G401.6 (cell line): Measurements from ENCODE around the gene ICAM1.

Experiments
- FAIRE-seq: peaks from 2 replicates; lab custom pipeline; 2012; peaks lifted over from hg19 to GRCh38; lab: Jason Lieb, UNC

ICAM1 gene

DNA sequence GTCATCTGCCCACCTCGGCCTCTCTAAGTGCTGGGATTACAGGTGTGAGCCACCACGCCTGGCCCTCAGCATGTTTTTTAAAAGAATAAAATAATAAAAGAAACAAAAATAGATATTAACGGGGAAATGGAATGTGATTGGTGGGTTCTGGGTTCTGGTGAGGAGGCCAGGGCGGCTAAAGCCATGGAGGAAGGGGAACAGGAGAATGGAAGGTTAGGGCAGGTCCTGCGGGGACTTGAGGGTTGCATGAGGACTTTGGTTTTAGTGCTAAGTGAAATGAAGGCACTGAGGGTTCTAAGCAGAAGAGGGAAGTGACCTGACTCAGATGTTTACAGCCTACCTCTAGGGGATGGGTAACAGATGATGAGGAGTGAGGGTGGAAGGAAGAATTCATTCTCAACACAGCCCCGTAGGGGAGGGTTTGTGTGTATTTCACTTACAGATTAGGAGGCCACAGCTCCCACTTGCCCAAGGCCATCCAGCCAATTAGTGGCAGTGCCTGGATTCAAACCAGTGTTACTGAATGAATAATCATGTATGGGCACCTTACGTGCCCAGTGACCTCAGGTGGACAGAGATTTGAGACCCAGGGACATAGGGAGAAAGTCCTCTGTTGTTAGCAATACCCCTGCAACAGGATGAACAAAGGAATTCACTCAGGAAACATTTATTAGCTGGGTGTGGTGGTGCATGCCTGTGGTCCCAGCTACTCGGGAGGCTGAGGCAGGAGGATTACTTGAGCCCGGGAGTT is 25.6 kb upstream of the ICAM1 start:
- no peak for FAIRE-seq

DNA sequence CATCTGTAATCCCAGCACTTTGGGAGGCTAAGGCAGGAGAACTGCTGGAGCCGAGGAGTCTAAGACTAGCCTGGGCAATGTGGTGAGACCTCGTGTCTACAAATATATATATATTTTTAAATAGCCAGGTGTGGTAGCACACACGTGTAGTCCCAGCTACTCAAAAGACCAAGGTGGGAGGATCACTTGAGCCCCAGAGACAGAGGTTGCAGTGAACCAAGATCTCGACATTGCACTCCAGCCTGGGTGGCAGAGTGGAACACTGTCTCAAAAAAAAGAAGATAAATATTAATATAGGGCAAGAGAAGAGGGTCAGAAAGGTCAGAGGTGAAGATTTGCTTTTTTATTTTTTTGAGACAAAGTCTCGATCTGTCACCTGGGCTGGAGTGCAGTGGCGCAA is 24.4 kb upstream of the ICAM1 start:
- FAIRE-seq, result no peak

DNA sequence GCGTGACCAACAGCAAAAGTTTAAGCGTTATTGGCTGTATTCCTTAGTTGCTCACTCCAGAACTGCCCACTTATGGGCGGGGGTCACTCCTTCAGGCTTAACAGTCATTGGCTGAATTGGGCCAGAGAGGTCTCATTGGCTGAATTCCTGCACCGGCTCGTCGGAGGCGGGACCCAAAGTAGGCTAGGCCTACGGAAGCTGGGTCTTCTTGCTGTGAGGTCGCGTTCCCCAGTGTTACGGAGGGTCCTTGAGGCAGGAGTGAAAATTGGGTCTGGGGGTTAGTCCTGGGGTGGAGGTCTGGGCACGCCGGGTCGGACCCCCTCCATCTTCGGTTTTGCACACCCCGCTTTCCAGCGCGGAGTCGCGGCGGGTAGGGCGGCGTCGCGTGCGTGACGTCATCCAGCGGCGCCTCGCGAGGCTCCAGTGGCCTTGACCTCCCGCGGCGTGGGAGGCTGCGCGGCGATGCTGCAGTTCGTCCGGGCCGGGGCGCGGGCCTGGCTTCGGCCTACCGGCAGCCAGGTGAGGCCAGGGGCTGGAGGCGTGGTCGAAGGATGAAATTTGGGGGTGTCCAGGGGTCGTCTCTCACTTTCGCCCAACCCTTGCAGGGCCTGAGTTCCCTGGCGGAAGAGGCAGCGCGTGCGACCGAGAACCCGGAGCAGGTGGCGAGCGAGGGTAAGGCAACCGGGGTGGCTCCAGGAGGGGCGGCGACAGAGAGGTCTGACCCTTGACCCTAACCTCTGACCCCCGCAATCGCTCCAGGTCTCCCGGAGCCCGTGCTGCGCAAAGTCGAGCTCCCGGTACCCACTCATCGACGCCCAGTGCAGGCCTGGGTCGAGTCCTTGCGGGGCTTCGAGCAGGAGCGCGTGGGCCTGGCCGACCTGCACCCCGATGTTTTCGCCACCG is 18.9 kb upstream of the ICAM1 start, which contains the start of gene MRPL4:
MRPL4 (plus strand) TSS at position 423 of the 903 bp plus-strand sequence; CDS start at position 463, 40 bp downstream.
- FAIRE-seq, result peak; percentile 99

DNA sequence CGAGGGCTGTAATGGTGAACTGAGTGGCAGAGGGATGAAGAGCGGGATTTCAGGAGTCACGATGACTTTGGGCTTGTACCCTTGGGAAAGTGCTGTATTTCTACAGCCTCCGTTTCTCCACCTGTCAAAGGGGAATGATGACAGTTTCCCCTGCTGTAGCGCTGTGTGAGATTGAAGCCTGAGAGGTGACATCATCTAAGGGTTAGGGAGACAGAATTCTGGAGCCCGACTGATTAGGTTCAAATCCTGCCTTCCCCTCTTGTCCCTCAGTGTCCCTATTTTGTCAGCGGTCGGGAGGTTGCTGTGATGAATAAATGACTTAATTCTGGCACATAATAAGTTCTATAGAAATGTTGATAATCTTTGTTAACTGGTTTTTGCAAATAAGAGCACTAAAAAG is 18.2 kb upstream of the ICAM1 start:
- FAIRE-seq, result no peak

DNA sequence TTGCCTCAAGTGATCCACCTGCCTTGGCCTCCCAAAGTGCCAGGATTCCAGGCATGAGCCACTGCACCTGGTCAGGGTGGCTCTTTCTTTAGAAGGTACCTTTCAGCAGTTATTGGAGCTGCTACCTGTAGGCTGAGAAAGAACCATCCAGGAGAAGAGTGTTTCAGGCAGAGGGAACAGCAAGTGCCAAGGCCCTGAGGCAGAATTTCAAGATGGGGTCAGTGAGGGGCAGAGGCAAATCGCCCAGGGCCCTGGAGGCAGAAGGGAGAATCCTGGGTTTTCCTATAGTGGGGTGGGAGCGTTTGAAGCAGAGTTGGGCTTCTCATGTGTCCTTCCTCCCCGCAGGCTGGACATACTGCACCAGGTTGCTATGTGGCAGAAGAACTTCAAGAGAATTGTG is 16.7 kb upstream of the ICAM1 start:
- no peak for FAIRE-seq

DNA sequence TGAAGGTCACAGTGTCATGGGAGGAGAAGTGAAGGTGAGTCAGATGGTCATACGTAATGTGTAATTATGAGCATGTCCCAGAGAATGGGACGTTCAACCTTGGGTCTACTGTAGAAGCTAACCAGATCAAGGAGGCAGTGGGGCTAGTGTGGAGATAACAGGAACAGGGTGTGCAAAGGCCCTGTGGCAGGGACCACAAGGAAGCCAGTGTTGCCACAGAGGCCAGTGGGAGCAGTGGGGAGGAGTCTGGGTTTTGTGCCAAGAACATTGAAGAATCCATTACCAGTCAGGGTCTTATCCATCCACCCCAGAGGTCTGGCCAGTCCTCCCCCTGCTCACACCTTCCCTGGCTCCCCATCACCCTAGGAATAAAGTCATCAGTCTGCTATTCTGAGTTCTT is 15.6 kb upstream of the ICAM1 start:
- FAIRE-seq, result no peak

DNA sequence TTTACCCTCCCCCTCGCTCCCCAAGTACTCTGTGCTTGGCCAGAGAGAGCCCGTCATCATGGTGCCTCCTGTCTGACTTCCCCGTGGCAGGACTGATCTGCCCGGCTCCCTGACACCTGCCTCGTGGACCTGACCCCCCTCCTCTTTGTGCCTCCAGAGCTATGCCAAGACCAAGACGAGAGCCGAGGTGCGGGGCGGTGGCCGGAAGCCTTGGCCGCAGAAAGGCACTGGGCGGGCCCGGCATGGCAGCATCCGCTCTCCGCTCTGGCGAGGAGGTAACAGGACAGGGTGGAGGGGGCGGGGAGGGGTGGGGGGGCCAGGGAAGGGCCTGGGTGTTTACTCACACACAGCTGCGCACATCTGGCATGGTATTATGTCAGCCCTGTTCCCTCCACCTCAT is 14.4 kb upstream of the ICAM1 start:
- FAIRE-seq, result no peak

DNA sequence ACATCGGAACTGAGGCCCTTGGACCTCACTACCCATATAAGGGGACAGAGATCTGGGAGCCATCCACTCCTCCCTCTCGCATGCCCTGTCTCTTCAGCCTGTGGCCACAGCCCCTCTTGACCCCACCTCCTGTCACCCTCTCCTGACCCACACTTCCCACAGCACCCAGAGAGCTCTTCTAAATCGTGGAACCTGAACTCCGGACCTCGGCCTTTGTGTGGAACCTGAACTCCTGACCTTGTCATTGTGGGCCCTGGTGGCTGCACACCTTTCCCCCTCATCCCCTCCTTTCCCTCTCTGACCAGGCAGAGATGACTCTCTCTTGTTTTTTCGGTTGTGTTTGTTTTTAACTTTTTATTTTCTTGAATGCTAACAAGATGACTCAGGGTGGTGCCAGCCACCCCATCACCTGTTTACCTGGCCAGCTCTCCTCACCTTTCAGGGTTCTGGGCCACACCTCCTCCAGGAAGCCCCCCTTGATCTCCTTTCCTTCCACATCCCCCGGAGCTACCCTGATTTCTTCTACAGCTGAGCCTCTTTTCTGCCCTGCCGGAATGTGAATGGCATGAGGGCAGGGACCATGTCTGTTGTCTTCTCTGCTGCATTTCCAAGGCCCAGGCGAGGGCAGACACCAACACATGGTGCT is 13.8 kb upstream of the ICAM1 start:
- FAIRE-seq, result no peak

DNA sequence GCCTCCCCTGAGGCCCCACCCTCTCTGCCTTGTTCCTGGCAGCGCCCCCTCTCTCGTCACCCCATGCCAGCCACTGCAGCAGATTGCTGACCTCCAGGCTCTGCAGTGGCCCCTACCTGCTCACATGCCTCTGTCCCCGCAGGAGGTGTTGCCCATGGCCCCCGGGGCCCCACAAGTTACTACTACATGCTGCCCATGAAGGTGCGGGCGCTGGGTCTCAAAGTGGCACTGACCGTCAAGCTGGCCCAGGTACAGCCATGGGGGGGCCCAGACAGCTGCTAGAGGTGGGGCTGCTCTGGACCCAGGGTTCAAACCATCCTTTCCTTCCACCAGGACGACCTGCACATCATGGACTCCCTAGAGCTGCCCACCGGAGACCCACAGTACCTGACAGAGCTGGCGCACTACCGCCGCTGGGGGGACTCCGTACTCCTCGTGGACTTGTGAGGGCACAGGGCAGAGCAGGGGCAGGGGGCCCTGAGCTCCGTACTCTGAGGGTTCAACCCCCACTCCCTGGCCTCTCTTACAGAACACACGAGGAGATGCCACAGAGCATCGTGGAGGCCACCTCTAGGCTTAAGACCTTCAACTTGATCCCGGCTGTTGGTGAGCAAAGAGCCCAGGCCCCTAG is 12.7 kb upstream of the ICAM1 start:
- FAIRE-seq, result no peak

DNA sequence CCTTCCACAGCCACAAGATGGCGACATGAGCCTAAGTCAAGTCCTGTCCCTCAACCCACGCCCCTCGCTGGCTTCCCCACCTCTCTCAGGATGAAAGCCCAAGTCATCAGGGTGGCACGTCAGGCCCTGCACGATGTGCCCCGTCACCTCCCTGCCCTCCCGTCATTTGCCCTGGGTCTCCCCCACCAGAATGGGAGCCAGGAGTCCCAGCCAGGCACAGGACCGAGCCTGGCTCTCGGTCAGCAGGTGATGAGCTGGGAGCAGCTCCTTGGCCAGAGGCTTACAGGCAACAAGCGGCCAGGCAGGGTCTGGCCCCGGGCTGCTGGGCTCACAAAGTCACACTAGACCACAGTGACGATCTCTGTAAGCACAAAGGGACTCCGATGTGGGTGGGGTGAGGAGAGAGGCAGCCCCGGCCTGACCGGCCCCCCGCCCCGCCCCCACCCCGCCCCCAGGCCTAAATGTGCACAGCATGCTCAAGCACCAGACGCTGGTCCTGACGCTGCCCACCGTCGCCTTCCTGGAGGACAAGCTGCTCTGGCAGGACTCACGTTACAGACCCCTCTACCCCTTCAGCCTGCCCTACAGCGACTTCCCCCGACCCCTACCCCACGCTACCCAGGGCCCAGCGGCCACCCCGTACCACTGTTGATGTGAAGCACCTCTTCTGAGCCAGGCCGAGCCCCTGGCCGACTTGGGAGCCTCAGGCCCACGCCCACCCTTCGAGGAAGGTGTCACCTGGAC is 11.6 kb upstream of the ICAM1 start:
- no peak for FAIRE-seq

DNA sequence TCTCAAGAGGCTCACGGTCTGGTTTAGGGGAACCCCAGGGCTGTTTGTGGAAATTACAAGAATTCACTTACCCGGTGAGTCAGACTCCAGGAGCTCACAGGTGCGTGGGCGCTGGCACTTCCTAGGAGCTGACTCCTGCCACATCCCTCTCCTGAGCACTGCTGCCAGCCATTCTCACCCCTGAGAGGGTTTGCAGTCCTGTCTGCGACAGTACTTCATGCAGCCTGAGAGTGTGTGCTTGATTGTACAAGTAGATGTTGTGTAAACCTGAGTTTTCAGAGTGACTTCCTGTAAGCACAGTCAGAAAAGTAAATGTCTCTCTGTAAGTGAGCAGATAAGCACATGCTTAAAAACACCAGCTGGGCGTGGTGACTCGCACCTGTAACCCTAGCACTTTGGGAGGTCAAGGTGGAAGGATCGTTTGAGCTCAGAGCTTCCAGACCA is 10.8 kb upstream of the ICAM1 start:
- FAIRE-seq, result no peak

DNA sequence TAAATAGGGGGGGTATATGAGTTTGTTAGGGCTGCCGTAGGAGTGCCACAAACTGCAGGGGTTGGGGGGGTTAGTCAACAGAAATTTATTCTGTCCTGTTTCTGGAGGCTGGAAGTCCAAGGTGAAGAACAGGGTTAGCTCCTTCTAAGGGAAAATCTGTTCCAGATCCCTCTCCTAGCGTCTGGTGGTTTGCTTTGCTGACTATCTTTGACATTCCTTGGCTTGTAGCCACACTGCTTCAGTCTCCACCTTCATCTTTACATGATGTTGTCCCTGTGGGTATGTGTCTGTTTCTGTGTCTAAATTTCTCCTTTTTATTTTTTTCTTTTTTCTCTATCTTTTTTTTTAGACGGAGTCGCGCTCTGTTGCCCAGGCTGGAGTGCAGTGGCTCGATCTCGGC is 8.1 kb upstream of the ICAM1 start:
- FAIRE-seq, result no peak

DNA sequence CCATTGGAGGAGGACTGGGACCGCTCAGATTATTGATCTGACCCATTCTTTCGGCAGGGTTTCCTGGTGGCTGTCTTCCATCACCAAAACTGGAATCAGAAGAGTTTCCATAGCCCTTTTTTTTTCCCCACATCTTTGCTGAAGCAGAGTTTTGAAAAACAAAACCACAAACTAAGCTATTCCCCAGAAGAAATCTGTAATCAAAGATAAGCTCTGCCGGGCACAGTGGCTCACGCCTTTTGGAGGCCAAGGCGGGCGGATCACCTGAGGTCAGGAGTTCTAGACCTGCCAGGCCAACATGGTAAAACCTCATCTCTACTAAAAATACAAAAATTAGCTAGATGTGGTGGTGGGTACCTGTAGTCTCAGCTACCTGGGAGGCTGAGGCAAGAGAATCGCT is 4.2 kb upstream of the ICAM1 start:
- no peak for FAIRE-seq

DNA sequence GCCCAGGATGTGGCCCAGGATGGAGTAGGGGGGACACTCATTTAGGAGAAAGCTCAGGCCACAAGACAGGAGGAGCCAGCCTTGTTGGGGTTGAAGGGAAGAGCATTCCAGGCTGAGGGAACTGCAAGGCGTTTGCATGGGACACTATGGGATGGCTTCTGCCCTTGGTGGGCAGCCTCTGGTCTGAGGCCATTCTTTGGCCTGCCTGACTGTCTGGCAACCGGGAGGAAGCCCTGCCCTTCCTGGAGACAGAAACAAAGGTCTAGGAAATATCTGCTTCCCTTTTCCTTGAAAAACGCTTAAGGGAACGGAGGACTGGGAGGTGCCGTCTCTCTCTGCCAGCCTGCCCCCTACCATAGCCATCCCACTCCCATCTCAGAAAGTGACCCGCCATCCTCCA is 2.8 kb upstream of the ICAM1 start:
- FAIRE-seq, result no peak

DNA sequence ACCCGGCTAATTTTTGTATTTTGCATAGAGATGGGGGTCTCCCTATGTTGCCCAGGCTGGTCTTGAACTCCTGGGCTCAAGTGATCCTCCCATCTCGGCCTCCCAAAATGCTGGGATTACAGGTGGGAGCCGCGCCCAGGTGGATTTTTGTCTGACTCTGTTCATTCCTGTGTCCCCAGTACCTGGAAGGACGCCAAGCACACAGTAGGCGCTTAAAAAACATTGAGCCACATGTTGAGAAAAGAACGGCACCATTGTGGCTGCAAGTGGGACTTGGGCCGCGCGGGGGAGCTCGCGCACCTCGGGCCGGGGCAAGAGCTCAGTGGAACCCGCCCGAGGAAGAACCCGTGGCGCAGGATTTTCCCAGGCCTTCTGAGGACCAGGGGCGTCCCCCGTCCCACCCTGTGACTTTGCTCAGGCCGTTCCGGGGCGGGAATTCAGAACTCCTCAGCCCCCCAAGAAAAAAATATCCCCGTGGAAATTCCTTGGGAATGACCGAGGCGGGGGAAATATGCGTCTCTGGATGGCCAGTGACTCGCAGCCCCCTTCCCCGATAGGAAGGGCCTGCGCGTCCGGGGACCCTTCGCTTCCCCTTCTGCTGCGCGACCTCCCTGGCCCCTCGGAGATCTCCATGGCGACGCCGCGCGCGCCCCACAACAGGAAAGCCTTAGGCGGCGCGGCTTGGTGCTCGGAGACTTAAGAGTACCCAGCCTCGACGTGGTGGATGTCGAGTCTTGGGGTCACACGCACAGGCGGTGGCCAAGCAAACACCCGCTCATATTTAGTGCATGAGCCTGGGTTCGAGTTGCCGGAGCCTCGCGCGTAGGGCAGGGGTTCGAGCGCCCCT is 1.4 kb upstream of the ICAM1 start:
- FAIRE-seq, result no peak

DNA sequence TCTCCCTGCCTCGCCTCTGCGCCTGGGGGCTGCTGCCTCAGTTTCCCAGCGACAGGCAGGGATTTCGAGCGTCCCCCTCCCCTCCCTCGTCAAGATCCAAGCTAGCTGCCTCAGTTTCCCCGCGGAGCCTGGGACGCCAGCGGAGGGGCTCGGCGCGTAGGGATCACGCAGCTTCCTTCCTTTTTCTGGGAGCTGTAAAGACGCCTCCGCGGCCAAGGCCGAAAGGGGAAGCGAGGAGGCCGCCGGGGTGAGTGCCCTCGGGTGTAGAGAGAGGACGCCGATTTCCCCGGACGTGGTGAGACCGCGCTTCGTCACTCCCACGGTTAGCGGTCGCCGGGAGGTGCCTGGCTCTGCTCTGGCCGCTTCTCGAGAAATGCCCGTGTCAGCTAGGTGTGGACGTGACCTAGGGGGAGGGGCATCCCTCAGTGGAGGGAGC is 722 bp upstream of the ICAM1 start:
- FAIRE-seq, result no peak

DNA sequence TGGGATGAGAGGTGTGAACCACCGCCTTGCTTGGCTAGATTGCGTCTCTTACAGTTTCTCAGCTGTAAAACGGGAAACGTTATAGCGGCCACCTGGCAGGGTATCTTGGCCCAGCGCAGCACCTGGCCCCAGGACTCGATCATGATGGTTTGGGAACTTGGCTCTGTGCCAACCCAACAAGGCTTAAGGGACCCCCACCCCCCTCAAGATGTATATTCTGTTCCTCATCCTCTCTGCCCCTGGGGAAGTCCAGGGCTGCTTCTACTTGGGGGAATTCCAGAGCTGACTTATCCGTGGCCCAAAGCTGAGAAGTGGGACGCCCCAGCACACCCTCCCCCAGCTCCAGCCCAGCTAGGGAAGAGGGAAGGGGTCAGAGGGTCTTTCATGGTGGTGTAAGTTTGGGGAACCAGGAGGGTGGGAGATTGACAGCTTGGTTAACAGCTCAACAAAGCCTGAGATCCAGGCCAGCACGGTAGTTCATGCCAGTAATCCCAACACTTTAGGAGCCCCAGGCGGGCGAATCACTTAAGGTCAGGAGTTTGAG is 695 bp downstream of the ICAM1 start:
- no peak for FAIRE-seq

DNA sequence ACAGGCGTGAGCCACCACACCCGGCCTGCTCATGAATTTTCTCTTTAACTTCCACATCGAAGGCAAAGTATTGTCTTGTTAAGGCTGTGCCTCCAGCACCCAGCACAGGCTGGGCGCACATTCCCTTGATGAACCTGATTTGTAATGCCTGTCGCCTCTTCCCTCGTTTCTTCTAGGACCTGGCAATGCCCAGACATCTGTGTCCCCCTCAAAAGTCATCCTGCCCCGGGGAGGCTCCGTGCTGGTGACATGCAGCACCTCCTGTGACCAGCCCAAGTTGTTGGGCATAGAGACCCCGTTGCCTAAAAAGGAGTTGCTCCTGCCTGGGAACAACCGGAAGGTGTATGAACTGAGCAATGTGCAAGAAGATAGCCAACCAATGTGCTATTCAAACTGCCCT is 3.7 kb downstream of the ICAM1 start:
- no peak for FAIRE-seq

DNA sequence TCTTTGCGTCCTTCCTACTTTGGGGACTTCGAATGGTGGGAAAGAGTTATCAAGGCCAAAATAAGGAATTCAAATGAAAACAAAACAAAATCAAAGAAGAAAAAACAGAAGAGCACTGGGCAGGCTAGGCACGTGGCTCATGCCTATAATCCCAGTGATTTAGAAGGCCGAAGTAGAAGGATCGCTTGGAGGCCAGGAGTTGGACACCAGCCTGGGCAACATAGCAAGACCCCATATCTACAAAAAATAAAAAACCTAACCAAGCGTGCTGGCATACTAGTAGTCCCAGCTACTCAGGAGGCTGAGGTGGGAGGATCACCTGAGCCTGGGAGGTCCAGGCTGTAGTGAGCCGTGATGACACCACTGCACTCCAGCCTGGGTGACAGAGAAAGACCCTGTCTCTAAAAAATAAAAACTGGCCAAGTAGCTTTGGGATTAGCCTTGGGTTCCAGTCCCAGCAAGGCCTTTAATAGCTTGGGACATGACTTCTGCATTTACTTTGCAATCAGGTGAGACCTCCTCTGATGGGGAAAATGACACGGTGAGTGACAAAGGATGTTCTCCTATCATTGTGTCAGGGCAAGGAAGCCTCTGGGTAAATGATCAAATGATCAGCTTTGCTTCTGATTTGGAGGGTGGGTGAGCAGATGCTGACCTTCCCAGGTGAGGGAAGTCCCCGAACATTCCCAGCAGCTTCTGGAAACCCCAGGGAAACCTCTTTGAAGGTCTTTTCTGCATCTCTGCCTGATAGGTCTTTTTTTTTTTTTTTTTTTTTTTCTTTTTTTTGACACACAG is 7.1 kb downstream of the ICAM1 start:
- no peak for FAIRE-seq

DNA sequence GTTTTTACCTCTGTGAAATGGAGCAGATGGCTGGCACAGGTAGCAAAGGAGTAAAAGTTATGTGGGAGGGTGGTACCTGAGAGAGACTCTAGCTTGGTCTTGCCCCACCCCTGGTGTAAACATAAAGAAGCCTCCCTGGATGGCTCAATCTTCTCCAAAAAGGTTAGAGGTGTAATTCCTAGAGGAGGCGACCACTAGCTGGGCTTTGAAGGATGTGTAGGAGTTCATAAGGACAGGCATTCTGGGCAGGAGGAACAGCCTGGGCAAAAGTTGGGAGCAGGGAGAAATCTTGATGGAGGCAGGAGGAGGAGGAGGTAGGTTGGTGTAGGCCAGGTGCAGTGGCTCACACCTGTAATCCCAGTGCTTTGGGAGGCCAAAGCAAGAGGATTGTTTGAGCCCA is 8.0 kb downstream of the ICAM1 start:
- FAIRE-seq, result no peak
